Gastrocnemius medialis (tissue), 4 donors: ENCODE data around the gene CDK14.

Source experiments
- POLR2A ChIP-seq, 2 donors: fragments of 450-650 bp; IDR thresholded peaks; one replicate each; pipeline ENCODE4 v1.6.1; 2017; ENCODE audit warnings: antibody characterized with exemption in 2 of 2, mild to moderate bottlenecking in 2 of 2, moderate library complexity in 2 of 2
- TF ChIP-seq, protein P1 (sequence below), 5 experiments: fragments of 450-650 bp in 3 of 5; fragments of 200-600 bp in 2 of 5; sonication (generic) in 2 of 5; IDR thresholded peaks in 4 of 5; conservative IDR thresholded peaks in 1 of 5; 1 replicate in 4 of 5; 2 replicates in 1 of 5; pipeline ENCODE4 v1.5.1; 2016 to 2019; ENCODE audit warnings: antibody characterized with exemption in 5 of 5, mild to moderate bottlenecking in 3 of 5, moderate library complexity in 3 of 5

DNA sequence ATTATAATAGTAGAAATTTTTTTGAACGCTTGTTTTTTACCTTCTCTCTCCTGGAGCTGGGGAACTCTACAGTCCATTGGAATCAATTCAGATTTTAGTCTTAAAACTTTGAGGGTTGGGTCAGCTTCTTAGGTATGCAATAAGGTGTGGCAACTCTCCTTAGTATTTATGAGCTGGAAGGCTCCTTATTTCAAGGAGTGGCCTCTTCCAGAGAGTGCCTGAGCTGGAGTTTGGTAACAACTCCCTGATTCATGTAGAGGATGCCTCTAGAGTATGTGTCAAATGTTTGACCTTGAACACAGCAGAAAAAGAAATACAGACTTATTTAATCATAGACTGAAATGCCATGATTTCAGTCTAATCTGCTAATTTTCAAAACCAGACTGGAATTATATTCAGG lies 11.1 kb downstream of the CDK14 start:
- TF ChIP-seq, protein P1, sequence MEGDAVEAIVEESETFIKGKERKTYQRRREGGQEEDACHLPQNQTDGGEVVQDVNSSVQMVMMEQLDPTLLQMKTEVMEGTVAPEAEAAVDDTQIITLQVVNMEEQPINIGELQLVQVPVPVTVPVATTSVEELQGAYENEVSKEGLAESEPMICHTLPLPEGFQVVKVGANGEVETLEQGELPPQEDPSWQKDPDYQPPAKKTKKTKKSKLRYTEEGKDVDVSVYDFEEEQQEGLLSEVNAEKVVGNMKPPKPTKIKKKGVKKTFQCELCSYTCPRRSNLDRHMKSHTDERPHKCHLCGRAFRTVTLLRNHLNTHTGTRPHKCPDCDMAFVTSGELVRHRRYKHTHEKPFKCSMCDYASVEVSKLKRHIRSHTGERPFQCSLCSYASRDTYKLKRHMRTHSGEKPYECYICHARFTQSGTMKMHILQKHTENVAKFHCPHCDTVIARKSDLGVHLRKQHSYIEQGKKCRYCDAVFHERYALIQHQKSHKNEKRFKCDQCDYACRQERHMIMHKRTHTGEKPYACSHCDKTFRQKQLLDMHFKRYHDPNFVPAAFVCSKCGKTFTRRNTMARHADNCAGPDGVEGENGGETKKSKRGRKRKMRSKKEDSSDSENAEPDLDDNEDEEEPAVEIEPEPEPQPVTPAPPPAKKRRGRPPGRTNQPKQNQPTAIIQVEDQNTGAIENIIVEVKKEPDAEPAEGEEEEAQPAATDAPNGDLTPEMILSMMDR (IDR thresholded peaks at IDR 0.05 in 4 of 5, conservative IDR thresholded peaks at IDR 0.05 in 1 of 5) = no peak
- TF ChIP-seq POLR2A (IDR thresholded peaks at IDR 0.05) = no peak
